ENCODE data around the gene SPHK1.

SPHK1 gene

GRCh38 chr17:76434870-76435269 is 50.5 kb downstream of the SPHK1 start:
- DNase-seq, result no peak

DNA sequence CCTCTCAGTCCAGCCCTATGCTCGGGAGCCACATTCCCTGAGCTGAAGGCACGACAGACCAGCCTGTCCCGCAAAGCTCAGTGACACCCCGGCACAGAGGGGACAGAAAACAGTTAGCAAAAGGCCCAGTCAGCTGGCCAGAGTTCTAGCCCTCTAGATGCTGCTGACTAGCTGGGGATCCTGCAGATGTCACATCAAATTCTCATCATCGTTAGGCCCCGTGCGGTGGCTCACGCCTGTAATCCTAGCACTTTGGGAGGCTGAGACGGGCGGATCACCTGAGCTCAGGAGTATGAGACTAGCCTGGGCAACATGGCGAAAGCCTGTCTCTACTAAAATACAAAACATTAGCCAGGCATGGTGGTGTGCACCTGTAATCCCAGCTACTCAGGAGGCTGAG is 51.3 kb downstream of the SPHK1 start:
- no peak for DNase-seq

All from activated CD8-positive, alpha-beta memory T cell treated with anti-CD3 and anti-CD28 coated beads, Interleukin-2, amount 50 U/mL, for 48 hours (primary cell).